ENCODE results near the gene SNAP47.

DNA sequence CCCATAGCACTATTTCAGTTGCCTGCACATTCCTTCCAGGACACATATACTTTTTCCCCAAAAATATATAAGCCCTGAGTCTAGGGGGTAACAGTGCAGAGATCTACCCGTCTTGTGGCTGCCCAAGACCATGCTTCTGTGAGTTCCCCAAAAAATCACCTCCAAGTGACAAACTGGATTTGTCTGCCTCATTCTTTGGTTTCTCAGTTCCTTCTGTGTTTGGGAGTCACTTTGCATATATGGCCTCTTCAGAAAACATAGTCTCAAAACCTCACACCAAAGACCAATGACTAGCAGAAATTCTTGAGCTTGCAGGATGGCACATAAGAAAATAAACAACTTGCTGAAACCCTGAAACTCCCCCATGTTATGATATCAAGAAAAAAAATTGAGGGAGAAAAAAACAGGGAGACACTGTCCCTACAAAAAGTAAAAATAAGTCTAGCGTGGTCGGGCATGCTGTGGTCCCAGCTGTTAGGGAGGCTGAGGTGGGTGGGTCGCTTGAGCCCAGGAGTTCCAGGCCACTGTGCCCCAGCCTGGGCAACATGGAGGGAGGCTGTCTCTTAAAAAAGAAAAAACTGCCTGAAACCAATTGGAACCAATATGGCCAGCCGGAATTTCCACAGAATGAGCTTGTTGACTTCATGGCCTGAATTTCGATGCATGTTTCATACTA, 8.2 kb upstream of the SNAP47 start:
- TF ChIP-seq CREB1 (IDR thresholded peaks at IDR 0.05) = no peak
- no peak for TF ChIP-seq CREB1 (CRISPR knock-in tag; IDR thresholded peaks at IDR 0.05)
- TF ChIP-seq, protein P1, sequence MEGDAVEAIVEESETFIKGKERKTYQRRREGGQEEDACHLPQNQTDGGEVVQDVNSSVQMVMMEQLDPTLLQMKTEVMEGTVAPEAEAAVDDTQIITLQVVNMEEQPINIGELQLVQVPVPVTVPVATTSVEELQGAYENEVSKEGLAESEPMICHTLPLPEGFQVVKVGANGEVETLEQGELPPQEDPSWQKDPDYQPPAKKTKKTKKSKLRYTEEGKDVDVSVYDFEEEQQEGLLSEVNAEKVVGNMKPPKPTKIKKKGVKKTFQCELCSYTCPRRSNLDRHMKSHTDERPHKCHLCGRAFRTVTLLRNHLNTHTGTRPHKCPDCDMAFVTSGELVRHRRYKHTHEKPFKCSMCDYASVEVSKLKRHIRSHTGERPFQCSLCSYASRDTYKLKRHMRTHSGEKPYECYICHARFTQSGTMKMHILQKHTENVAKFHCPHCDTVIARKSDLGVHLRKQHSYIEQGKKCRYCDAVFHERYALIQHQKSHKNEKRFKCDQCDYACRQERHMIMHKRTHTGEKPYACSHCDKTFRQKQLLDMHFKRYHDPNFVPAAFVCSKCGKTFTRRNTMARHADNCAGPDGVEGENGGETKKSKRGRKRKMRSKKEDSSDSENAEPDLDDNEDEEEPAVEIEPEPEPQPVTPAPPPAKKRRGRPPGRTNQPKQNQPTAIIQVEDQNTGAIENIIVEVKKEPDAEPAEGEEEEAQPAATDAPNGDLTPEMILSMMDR (IDR thresholded peaks at IDR 0.05 in 2 of 3, conservative IDR thresholded peaks at IDR 0.05 in 1 of 3; ENCODE audit: insufficient read depth in 2 of 3, low read depth in 1 of 3, low read length in 3 of 3) = no peak
- TF ChIP-seq CBX5 (IDR thresholded peaks at IDR 0.05; ENCODE audit: borderline replicate concordance, low read depth) = no peak
- no peak for TF ChIP-seq DPF2 (IDR thresholded peaks at IDR 0.05)
- no peak for TF ChIP-seq KDM1A (IDR thresholded peaks at IDR 0.05)
- TF ChIP-seq, protein P2, sequence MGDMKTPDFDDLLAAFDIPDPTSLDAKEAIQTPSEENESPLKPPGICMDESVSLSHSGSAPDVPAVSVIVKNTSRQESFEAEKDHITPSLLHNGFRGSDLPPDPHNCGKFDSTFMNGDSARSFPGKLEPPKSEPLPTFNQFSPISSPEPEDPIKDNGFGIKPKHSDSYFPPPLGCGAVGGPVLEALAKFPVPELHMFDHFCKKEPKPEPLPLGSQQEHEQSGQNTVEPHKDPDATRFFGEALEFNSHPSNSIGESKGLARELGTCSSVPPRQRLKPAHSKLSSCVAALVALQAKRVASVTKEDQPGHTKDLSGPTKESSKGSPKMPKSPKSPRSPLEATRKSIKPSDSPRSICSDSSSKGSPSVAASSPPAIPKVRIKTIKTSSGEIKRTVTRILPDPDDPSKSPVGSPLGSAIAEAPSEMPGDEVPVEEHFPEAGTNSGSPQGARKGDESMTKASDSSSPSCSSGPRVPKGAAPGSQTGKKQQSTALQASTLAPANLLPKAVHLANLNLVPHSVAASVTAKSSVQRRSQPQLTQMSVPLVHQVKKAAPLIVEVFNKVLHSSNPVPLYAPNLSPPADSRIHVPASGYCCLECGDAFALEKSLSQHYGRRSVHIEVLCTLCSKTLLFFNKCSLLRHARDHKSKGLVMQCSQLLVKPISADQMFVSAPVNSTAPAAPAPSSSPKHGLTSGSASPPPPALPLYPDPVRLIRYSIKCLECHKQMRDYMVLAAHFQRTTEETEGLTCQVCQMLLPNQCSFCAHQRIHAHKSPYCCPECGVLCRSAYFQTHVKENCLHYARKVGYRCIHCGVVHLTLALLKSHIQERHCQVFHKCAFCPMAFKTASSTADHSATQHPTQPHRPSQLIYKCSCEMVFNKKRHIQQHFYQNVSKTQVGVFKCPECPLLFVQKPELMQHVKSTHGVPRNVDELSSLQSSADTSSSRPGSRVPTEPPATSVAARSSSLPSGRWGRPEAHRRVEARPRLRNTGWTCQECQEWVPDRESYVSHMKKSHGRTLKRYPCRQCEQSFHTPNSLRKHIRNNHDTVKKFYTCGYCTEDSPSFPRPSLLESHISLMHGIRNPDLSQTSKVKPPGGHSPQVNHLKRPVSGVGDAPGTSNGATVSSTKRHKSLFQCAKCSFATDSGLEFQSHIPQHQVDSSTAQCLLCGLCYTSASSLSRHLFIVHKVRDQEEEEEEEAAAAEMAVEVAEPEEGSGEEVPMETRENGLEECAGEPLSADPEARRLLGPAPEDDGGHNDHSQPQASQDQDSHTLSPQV (IDR thresholded peaks at IDR 0.05) = no peak
- TF ChIP-seq, protein P3, sequence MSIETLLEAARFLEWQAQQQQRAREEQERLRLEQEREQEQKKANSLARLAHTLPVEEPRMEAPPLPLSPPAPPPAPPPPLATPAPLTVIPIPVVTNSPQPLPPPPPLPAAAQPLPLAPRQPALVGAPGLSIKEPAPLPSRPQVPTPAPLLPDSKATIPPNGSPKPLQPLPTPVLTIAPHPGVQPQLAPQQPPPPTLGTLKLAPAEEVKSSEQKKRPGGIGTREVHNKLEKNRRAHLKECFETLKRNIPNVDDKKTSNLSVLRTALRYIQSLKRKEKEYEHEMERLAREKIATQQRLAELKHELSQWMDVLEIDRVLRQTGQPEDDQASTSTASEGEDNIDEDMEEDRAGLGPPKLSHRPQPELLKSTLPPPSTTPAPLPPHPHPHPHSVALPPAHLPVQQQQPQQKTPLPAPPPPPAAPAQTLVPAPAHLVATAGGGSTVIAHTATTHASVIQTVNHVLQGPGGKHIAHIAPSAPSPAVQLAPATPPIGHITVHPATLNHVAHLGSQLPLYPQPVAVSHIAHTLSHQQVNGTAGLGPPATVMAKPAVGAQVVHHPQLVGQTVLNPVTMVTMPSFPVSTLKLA (conservative IDR thresholded peaks at IDR 0.05) = no peak
- no peak for TF ChIP-seq ADNP (tag; IDR thresholded peaks at IDR 0.05)
- TF ChIP-seq KAT8 (IDR thresholded peaks at IDR 0.05; ENCODE audit: low read depth) = no peak
- TF ChIP-seq RAD21 (CRISPR knock-in tag; conservative IDR thresholded peaks at IDR 0.05 in 1 of 2, IDR thresholded peaks at IDR 0.05 in 1 of 2) = no peak
